COLO668 (cell line): ENCODE results near the gene PDCD5.

Experiments
- DNase-seq: peaks from one replicate; lab custom pipeline; 2025; ENCODE audit not compliant: unreplicated experiment; lab: John Stamatoyannopoulos, UW

PDCD5 gene

DNA sequence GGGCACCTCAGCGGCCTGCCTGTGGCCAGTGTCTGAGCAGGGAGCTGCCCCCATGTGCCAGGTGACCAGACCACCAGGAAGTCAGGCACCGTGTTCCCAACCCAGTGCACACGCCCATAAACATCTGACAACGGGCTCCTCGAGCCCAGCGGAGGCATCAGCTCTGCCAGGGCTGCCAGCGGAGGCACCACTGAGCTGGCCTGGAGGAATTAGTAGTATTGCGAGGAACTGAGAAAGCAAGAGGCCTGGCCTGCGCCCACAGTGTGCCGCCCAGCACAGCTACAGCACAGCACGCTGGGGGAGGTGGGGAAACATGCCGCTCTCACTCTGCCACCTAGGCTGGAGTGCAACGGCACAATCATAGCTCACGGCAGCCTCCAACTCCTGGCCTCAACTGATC lies 49.3 kb downstream of the PDCD5 start:
- no peak for DNase-seq

DNA sequence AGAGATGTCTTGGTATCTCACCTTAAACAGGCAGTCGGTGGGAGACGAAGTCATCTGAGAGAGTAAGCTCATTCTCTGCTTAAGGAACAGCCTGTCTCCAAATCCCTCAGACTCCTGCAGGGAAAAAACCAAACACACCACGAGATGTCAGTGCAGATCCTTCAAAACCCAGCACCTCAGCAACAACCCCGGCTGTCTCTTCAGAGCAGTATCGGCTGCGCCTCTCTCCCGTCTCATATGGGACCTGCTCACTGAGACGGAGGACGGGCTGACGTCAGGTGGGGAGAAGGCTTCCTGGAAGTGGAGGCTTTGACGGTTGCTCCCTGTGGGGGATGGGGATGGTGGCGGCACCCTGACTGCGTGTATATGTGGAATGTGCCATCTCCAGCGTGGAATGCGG lies 50.4 kb downstream of the PDCD5 start:
- no peak for DNase-seq
